ENCODE data around the gene TOMM6.

TOMM6 gene

DNA sequence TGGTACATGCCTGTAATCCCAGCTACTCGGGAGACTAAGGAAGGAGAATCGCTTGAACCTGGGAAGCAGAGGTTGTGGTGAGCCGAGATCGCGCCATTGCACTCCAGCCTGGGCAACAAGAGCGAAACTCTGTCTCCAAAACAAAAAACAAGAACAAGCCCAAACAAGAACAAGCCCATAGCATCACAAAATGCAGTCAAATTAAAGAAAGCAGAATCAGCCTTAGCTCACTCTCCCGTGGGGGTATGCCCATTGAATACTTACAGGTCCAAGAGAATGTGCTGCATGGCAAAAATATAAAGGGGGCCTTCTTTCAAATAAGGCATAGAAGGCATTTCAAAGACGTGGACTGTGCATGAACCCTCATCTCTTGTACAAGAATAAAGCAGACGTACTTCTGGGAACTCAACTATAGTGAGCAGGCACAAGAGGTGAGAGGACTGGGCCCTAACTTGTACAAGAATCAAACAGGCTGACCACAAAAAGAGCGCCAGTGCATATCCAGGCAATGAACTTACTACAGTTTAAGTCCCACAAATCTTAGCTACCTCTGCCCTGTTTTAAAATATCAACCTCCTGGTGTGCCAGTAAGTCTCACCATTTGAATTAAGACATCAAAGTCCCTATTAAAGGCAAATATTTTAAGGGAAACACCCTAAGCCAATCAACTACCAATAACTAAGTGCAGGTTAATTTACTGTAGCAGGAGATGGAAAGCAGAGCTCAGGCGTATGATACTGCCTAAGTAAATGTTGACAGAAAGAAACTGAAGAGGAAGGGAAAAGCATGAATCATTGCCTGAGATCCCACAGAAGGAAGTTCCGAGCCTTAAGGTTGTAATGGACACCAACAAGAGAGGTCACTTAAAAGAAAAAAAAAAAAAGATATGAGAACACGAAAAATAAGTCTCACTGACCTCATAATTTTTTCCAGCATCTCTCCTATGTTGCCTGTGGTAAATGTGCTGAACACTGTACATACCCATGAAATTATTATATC lies 37.4 kb downstream of the TOMM6 start:
- peak; percentile 45 for DNase-seq (ENCODE audit: low read depth)

DNA sequence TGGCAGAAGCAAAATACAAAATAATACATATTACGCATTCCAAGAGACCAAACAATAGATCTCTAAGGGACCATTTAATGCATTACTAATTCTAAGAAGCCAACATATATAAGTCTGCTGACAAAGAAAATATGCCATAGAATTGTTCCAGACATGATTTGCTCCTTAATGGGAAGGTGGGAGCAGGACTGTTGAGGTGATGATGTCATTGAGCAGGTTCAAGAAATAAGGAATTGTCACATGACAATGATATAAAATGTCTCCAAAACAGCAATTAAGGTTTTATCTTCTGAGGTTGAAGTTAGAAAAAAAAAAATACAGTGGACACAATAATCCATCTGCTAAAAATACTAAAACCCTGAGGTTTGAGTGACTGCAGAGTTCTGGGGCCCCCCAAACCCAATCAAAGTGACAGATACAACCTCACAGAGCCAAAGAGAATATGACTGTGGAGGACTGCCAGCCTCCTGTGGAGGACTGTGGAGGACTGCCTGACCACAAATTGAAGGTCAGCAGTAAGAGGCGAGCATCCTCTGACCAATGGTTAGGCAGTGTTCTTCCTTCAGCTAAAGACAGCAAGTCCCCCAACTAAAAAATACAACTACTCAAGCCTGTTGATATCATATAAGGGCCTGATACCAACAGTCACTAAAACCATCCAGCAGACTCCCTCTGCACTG lies 39.0 kb downstream of the TOMM6 start:
- DNase-seq (ENCODE audit: low read depth) = no peak

DNA sequence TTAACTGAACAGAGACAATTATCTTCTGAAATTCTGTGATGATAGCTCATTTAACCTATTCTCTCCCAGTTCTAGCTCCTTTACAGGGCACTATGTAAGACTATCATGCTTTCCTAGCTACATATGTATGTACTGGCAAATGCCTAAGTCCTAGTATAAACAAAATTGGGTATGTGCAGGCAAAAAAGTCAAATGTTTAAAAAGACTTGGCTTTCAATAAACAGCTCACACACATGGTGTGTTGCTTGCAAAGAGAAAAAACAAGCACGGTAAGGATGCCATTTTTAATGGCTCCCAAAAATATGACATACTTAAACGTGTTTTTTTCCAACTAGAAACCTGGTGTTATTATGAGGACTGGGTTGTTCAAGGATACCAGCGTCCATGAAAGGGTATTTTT lies 44.8 kb downstream of the TOMM6 start:
- no peak for DNase-seq (ENCODE audit: low read depth)

DNA sequence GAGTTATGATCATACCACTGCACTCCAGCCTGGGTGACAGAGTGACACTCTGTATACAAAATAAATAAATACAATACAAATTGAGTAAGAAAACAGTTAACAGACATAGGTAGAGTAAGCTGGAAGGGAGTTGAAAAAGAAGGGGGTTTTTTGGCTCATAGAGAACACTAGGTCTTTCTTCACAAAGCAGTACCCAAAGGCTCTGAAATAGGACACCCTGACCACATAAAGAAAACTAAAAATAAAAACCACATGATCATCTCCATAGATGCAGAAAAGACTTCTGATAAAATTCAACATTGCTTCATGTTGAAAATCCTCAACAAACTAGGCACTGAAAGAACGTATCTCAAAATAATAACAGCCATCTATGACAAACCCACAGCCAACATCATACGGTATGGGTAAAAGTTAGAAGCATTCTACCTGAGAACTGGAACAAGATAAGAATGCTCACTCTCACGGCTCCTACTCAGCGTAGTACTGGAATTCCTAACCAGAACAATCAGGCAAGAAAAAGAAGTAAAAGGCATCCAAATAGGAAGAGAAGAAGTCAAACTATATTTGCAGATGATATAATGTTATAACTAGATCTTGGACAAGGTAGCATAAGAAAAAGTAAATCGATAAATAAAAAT lies 48.6 kb downstream of the TOMM6 start:
- DNase-seq (ENCODE audit: low read depth) = no peak

DNA sequence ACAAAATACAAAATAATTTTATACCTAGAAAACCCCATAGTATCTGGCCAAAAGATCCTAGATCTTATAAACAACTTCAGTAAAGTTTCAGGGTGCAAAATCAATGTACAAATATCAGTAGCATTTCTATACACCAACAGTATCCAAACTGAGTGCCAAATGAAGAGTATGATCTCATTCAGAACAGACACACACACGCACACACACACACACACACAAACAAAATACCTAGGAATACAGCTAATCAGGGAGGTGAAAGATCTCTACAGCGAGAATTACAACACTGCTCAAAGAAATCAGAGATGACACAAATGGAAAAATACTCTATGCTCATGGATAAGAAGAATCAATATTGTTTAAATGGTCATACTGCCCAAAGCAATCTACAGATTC lies 49.2 kb downstream of the TOMM6 start:
- no peak for DNase-seq (ENCODE audit: low read depth)

Measured in stromal cell of bone marrow (primary cell).